ENCODE data around the gene OR4K15.

DNA sequence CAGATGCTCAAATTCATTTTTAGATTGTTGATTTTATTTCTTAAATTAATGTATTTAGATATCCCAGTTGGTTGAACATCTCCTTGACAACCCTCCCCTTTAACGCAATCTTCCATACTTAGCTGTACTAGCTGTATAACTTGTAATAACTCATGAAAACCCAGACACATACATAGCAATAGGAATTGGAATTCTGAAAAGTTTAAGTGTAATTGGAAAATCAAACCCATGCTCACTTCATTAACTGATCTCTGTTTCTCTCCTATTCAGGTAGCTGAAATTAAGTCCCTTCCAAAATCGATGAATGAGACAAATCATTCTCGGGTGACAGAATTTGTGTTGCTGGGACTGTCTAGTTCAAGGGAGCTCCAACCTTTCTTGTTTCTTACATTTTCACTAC is at the start of gene OR4K15:
- TF ChIP-seq, protein P1, sequence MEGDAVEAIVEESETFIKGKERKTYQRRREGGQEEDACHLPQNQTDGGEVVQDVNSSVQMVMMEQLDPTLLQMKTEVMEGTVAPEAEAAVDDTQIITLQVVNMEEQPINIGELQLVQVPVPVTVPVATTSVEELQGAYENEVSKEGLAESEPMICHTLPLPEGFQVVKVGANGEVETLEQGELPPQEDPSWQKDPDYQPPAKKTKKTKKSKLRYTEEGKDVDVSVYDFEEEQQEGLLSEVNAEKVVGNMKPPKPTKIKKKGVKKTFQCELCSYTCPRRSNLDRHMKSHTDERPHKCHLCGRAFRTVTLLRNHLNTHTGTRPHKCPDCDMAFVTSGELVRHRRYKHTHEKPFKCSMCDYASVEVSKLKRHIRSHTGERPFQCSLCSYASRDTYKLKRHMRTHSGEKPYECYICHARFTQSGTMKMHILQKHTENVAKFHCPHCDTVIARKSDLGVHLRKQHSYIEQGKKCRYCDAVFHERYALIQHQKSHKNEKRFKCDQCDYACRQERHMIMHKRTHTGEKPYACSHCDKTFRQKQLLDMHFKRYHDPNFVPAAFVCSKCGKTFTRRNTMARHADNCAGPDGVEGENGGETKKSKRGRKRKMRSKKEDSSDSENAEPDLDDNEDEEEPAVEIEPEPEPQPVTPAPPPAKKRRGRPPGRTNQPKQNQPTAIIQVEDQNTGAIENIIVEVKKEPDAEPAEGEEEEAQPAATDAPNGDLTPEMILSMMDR (IDR thresholded peaks at IDR 0.05) = no peak
- no peak for TF ChIP-seq POLR2A (IDR thresholded peaks at IDR 0.05)
